ENCODE results near the gene MISP3. TPM values are rescaled to one million over a fixed set of nuclear protein-coding genes. Genes with fewer than 3 reads are reported as not detected.
A peak's percentile ranks its signal among the peaks of the same experiment; 100 is the strongest.

MISP3 gene
- total and polyA plus RNA-seq, 9 of the 15 experiments (the other 6 are each of a cell fraction or from before 2014, with no cell fraction given) = 0.25 to 5.6 (median 1.6) TPM

DNA sequence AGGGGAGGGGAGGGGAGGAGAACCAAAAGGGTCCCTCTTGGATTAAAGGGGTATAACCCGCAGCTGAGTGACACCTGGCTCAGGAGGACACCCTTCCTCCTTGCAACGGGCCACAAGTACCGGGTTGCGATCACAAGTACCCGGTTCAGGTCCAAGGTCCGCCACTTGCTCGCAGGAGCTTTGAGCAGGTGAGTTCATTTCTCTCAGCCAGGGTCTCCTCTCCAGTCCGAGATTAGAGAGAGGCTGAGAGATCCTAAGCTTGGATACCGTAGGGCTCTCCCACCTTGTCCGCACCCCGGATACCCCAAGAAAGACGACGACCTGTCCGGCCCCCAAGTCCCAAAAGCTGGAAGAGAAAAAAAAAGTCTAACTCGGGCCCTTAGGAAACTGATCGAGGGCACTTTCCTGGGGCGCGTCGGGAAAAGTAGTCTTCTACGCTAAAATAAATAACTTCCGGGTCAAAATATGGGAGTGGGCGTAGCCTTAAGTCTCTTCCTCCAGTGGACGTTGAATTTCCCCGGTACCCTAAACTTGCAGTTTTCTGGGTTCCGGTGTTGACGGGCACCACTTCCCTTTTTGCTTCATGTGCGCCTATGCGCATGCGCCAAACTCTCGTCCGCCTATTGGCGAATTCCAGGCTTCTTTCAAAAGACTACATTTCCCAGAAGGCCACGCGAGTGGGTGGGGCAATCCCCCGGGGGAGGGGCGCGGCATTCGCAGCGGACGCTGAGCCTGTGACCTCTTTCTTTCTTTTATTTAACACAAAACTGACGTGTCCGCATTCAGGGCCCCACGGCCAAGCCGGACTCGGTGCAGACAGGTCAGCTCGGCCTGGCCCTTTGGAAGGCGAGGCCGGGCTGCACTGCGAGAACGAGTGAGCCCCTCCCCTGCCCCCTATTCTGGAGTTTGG is 8.6 kb downstream of the MISP3 start (continued):
- TF ChIP-seq TRIM24 (IDR thresholded peaks at IDR 0.05) = peak in 1 of 2 experiments; percentile 73; a peak in 2 of 4 replicates
- peak; percentile 32 for TF ChIP-seq CTBP1 (IDR thresholded peaks at IDR 0.05; ENCODE audit: borderline replicate concordance)
- no peak for TF ChIP-seq ARID2 (IDR thresholded peaks at IDR 0.05)
- TF ChIP-seq, protein P1, sequence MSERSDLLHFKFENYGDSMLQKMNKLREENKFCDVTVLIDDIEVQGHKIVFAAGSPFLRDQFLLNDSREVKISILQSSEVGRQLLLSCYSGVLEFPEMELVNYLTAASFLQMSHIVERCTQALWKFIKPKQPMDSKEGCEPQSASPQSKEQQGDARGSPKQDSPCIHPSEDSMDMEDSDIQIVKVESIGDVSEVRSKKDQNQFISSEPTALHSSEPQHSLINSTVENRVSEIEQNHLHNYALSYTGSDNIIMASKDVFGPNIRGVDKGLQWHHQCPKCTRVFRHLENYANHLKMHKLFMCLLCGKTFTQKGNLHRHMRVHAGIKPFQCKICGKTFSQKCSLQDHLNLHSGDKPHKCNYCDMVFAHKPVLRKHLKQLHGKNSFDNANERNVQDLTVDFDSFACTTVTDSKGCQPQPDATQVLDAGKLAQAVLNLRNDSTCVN (CRISPR knock-in tag; IDR thresholded peaks at IDR 0.05) = no peak
- TF ChIP-seq ZNF232 (CRISPR knock-in tag; IDR thresholded peaks at IDR 0.05) = no peak
- TF ChIP-seq WHSC1 (IDR thresholded peaks at IDR 0.05; ENCODE audit: low read length) = no peak
- peak; percentile 91 for TF ChIP-seq POU5F1 (IDR thresholded peaks at IDR 0.05; ENCODE audit: borderline replicate concordance, low read depth, low read length, partially characterized antibody)
- no peak for TF ChIP-seq ZZZ3 (IDR thresholded peaks at IDR 0.05)
- TF ChIP-seq FUS (optimal IDR thresholded peaks at IDR 0.05; ENCODE audit: low read depth, low read length) = no peak
- no peak for TF ChIP-seq ZNF311 (CRISPR knock-in tag; IDR thresholded peaks at IDR 0.05)
- peak; percentile 73 for TF ChIP-seq ZNF384 (IDR thresholded peaks at IDR 0.05; ENCODE audit: low read depth, low read length)
- no peak for TF ChIP-seq EZH2 (IDR thresholded peaks at IDR 0.05; ENCODE audit: borderline replicate concordance, low read depth, low read length)
- TF ChIP-seq ZSCAN32 (CRISPR knock-in tag; IDR thresholded peaks at IDR 0.05) = no peak
- TF ChIP-seq KLF16 (IDR thresholded peaks at IDR 0.05) = no peak
- TF ChIP-seq MCM3 (IDR thresholded peaks at IDR 0.05) = no peak
- no peak for TF ChIP-seq YBX1 (IDR thresholded peaks at IDR 0.05)
- no peak for TF ChIP-seq ILK (tag; IDR thresholded peaks at IDR 0.05; ENCODE audit: borderline replicate concordance, low read depth)
- no peak for TF ChIP-seq TAF15 (IDR thresholded peaks at IDR 0.05; ENCODE audit: low read depth, low read length)
- TF ChIP-seq, protein P2, sequence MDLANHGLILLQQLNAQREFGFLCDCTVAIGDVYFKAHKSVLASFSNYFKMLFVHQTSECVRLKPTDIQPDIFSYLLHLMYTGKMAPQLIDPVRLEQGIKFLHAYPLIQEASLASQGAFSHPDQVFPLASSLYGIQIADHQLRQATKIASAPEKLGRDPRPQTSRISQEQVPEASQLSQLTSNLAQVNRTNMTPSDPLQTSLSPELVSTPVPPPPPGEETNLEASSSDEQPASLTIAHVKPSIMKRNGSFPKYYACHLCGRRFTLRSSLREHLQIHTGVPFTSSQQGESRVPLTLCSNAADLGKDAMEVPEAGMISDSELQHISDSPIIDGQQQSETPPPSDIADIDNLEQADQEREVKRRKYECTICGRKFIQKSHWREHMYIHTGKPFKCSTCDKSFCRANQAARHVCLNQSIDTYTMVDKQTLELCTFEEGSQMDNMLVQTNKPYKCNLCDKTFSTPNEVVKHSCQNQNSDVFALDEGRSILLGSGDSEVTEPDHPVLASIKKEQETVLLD (IDR thresholded peaks at IDR 0.05) = peak; percentile 99
- TF ChIP-seq, protein P3, sequence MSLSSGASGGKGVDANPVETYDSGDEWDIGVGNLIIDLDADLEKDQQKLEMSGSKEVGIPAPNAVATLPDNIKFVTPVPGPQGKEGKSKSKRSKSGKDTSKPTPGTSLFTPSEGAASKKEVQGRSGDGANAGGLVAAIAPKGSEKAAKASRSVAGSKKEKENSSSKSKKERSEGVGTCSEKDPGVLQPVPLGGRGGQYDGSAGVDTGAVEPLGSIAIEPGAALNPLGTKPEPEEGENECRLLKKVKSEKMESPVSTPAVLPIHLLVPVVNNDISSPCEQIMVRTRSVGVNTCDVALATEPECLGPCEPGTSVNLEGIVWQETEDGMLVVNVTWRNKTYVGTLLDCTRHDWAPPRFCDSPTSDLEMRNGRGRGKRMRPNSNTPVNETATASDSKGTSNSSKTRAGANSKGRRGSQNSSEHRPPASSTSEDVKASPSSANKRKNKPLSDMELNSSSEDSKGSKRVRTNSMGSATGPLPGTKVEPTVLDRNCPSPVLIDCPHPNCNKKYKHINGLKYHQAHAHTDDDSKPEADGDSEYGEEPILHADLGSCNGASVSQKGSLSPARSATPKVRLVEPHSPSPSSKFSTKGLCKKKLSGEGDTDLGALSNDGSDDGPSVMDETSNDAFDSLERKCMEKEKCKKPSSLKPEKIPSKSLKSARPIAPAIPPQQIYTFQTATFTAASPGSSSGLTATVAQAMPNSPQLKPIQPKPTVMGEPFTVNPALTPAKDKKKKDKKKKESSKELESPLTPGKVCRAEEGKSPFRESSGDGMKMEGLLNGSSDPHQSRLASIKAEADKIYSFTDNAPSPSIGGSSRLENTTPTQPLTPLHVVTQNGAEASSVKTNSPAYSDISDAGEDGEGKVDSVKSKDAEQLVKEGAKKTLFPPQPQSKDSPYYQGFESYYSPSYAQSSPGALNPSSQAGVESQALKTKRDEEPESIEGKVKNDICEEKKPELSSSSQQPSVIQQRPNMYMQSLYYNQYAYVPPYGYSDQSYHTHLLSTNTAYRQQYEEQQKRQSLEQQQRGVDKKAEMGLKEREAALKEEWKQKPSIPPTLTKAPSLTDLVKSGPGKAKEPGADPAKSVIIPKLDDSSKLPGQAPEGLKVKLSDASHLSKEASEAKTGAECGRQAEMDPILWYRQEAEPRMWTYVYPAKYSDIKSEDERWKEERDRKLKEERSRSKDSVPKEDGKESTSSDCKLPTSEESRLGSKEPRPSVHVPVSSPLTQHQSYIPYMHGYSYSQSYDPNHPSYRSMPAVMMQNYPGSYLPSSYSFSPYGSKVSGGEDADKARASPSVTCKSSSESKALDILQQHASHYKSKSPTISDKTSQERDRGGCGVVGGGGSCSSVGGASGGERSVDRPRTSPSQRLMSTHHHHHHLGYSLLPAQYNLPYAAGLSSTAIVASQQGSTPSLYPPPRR (CRISPR knock-in tag; IDR thresholded peaks at IDR 0.05; ENCODE audit: borderline replicate concordance) = no peak
